GM23248 (cell line): ENCODE measurements around the gene ZBTB3.

Experiments used
- EZH2 ChIP-seq: fragments of 200-600 bp; sonication (generic); IDR thresholded peaks from 2 replicates; pipeline ENCODE4 v1.6.1; 2018; ENCODE audit warnings: antibody characterized with exemption, mild to moderate bottlenecking; ENCODE audit not compliant: insufficient read depth, poor library complexity, severe bottlenecking
- EZH2phosphoT487 ChIP-seq: fragments of 200-600 bp; sonication (generic); IDR thresholded peaks from 2 replicates; pipeline ENCODE4 v1.6.1; 2018; ENCODE audit warnings: antibody characterized with exemption, moderate library complexity, mild to moderate bottlenecking, low read depth; ENCODE audit not compliant: insufficient read depth

DNA sequence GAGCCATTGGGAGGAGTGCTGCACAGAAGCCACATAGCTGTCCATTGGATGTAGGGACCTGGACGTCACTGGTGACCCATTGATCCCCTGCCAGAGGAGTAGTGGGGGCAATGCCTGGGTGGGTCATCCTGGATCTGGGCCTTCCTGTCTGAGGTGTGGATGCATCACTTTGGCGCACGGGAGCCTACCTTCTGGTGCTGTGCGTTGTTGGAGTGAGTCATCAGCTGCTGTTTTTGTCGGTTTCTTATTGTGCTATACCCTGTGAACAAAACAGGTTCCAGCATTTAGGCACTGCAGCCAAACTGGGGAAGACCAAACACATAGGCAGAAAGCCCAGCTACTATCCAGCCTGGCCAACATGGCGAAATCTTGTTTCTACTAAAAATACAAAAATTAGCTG is 20.4 kb upstream of the ZBTB3 start:
- TF ChIP-seq EZH2, result no peak
- TF ChIP-seq EZH2phosphoT487, result no peak
